Naive B cell (primary cell): Measurements from ENCODE around the gene OR1D2. TPM values are rescaled to one million over a fixed set of nuclear protein-coding genes. Genes with fewer than 3 reads are reported as not detected.

Experiments
- ATAC-seq, 2 donors: fragments of 150-1000 bp; cut with Tn5 transposase; 2 replicates each; pipeline ENCODE4 v1.10.0; 2021; ENCODE audit warnings: low read depth in 2 of 2, mild to moderate bottlenecking in 2 of 2, moderate library complexity in 2 of 2
- DNase-seq: peaks from one replicate; pipeline ENCODE4 v3.0.0; 2022
- H3K27ac Mint-ChIP-seq, 6 donors: one replicate each; pipeline ENCODE4 v1.8.0; 2020 to 2022; ENCODE audit warnings: mild to moderate bottlenecking in 6 of 6, mixed read lengths in 6 of 6, moderate library complexity in 5 of 6, inconsistent platforms in 2 of 6
- H3K27me3 Mint-ChIP-seq, 3 donors: one replicate each; pipeline ENCODE4 v1.8.0; 2021 to 2022; ENCODE audit warnings: mixed read lengths in 3 of 3, mild to moderate bottlenecking in 1 of 3
- H3K36me3 Mint-ChIP-seq, 2 donors: one replicate each; pipeline ENCODE4 v1.8.0; 2020 to 2022; ENCODE audit warnings: mixed read lengths in 2 of 2, inconsistent platforms in 1 of 2, mild to moderate bottlenecking in 1 of 2
- H3K4me1 Mint-ChIP-seq, 3 donors: one replicate each; pipeline ENCODE4 v1.8.0; 2020 to 2022; ENCODE audit warnings: mixed read lengths in 3 of 3, inconsistent platforms in 1 of 3, mild to moderate bottlenecking in 1 of 3, moderate library complexity in 1 of 3
- H3K4me3 Mint-ChIP-seq, 8 donors: one replicate each; pipeline ENCODE4 v1.8.0; 2020 to 2022; ENCODE audit warnings: mild to moderate bottlenecking in 8 of 8, mixed read lengths in 8 of 8, moderate library complexity in 8 of 8, inconsistent platforms in 2 of 8
- H3K9me3 Mint-ChIP-seq, 7 donors: one replicate each; pipeline ENCODE4 v1.8.0; 2020 to 2022; ENCODE audit warnings: mixed read lengths in 7 of 7, mild to moderate bottlenecking in 5 of 7, inconsistent platforms in 2 of 7, moderate library complexity in 1 of 7
- polyA plus RNA-seq, 6 donors: library from polyadenylated mRNA; unstranded; fragments of 300-500 nt; fragmentation: Illumina TruSeq; gene quantifications; one replicate each; pipeline ENCODE4 v1.2.3, GENCODE V29; 2021; ENCODE audit warnings: low read depth in 6 of 6

Gene OR1D2
- polyA plus RNA-seq, 6 donors from 2014 or later: not detected

DNA sequence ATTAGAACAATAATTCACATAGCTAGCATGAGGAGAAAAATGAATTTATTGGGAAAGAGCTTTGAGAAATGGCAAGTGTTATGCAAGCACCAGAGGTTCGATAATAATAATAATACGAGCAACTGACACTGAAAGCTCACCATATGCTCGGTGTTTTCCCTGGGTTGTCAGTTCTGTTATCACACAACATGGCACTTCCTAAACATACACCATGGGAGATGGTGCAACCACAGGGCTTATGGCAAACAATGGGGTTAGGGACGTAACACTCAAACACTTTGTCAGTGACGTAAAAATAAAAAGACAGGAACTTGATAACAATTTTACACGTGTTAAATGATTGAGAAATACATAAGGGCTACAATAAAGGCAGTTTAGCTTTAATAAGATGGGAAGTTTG, 64.5 kb downstream of the OR1D2 start:
- peak overlapping the region in 1 of 6 donors; percentile 70 for H3K27ac Mint-ChIP-seq
- peaks cover 9 to 48% (median 48%) of the 10 kb centered on the region in 3 donors for H3K27me3 Mint-ChIP-seq
- no peak overlapping the region for H3K4me3 Mint-ChIP-seq
- H3K4me1 Mint-ChIP-seq: peaks cover 6 to 17% (median 14%) of the 10 kb centered on the region in 3 donors
- ATAC-seq: peak in 1 of 2 donors; percentile 47
- H3K36me3 Mint-ChIP-seq: peaks cover 0 to 15% of the 10 kb centered on the region in 2 donors
- DNase-seq: no peak
- peaks cover 9 to 20% (median 16%) of the 10 kb centered on the region in 7 donors for H3K9me3 Mint-ChIP-seq

DNA sequence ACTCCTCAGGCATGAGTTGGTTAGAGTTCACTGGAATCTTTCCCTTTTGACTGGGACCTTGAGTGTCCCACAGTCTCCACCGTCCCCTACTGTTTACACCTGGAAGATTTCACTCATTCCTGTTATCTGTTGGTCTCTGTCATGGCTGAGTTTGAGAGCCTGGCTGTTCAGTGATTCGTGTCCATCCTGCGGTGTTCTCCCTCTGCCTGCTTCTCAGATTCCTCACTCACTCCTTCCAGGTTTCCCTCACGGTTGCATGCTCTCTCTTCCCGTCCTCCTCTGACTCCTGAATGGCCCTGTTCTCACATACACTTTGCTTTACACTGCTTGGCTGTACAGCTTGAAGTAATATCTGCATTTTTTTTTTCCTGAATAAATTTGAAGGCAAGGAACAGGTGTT, 65.3 kb downstream of the OR1D2 start:
- no peak overlapping the region for H3K4me3 Mint-ChIP-seq
- DNase-seq: no peak
- H3K27me3 Mint-ChIP-seq: peaks cover 9 to 42% (median 41%) of the 10 kb centered on the region in 3 donors
- peaks cover 0 to 7% of the 10 kb centered on the region in 2 donors for H3K36me3 Mint-ChIP-seq
- H3K4me1 Mint-ChIP-seq: peaks cover 6 to 17% (median 14%) of the 10 kb centered on the region in 3 donors
- peaks cover 4 to 12% (median 8%) of the 10 kb centered on the region in 7 donors for H3K9me3 Mint-ChIP-seq
- ATAC-seq: no peak
- peak overlapping the region in 1 of 6 donors; percentile 1 for H3K27ac Mint-ChIP-seq

Other genes starting within 250 kb of the OR1D2 start
- not detected for gene OR1D5, start 40.8 kb downstream of the OR1D2 start, polyA plus RNA-seq
- gene OR1G1, start 23.1 kb upstream of the OR1D2 start, polyA plus RNA-seq: not detected
- not detected for gene OR1A2, start 93.1 kb upstream of the OR1D2 start, polyA plus RNA-seq
- gene OR1A1, start 103.2 kb upstream of the OR1D2 start, polyA plus RNA-seq: not detected
- under 1 TPM in 2 of 6 donors, not detected in 4; 0.30 to 0.77 TPM for gene OR3A1, start 193.9 kb upstream of the OR1D2 start, polyA plus RNA-seq